GM21737 (cell line): ENCODE results near the gene ESYT1.
"Not testable (repeated sequence)": the region's sequence is repeated elsewhere in the genome, so short reads cannot be mapped to it uniquely, and the experiment has no call there.

Experiments
- ATAC-seq: cut with Tn5 transposase; IDR thresholded peaks from one replicate; pipeline ENCODE4 v1.9.1; 2021; ENCODE audit warnings: mild to moderate bottlenecking, moderate library complexity; ENCODE audit not compliant: unreplicated experiment

Gene ESYT1

DNA sequence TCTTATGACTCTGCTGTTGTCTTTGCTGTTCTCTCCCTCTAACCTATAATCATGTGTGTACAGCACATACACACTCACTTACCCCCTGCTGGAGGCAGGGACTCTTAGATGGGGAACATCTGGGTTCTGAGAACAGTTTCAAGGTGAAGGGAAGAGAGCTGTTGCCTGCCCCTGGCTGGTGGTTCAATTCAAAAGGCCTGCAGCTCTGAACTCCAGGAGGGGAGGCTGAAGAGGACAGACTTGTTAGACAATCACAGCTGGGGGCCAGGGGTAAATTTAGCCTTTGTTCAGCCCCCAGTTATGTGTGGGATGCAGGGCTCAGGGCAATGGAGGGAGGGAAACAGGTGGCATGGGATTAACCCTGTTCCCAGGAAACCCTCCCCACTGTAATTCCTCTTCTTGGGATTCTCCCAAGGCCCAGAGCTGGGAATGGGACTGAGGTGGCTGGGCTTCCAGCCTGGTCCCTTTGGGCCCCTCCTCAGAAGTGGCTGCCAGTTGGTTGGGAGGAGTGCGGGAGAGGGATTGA, 26.2 kb downstream of the ESYT1 start:
- ATAC-seq: no peak

DNA sequence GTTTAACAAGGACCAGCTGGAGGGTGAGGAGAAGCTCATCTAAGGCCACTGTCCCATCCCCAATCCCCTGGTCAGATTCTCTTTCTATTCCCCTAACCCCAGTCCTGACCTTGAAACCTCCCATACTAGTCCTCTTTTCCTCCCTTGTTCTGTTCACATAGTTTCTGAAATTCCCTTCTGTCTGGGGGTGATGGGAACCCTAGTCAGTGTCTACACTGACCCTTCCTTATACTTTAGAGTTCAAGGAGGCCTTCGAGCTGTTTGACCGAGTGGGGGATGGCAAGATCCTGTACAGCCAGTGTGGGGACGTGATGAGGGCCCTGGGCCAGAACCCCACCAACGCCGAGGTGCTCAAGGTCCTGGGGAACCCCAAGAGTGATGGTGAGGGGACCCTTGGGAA, 26.8 kb downstream of the ESYT1 start:
- ATAC-seq: no peak

DNA sequence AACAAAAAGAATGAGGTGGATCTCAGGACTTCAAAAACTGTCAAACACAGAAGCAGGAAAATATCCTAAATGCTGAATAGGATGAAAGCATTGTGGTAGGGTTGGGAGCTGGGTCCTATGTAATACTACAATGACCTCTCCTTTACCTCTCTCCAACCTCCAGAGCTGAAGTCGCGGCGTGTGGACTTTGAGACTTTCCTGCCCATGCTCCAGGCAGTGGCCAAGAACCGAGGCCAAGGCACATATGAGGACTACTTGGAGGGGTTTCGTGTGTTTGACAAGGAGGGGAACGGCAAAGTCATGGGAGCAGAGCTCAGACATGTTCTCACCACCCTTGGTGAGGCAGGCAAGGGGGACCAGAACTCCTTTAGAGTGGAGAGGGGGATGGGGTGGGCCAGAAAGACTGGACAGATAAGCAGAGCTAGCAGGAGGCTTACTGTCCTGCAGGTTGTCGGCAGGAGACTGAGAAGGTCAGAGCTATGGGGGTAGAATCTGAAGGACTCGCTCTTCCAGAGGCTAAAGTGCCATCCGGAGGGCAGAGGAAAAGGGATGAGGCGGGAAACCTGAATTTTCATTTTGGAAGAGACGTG, 27.3 kb downstream of the ESYT1 start:
- ATAC-seq: no peak

GRCh38 chr12:56156464-56157200, 28.6 kb downstream of the ESYT1 start:
- not testable (repeated sequence) for ATAC-seq

- peak; percentile 18 for ATAC-seq
Observed at GRCh38 chr12:56157201-56158028, 29.3 kb downstream of the ESYT1 start.

DNA sequence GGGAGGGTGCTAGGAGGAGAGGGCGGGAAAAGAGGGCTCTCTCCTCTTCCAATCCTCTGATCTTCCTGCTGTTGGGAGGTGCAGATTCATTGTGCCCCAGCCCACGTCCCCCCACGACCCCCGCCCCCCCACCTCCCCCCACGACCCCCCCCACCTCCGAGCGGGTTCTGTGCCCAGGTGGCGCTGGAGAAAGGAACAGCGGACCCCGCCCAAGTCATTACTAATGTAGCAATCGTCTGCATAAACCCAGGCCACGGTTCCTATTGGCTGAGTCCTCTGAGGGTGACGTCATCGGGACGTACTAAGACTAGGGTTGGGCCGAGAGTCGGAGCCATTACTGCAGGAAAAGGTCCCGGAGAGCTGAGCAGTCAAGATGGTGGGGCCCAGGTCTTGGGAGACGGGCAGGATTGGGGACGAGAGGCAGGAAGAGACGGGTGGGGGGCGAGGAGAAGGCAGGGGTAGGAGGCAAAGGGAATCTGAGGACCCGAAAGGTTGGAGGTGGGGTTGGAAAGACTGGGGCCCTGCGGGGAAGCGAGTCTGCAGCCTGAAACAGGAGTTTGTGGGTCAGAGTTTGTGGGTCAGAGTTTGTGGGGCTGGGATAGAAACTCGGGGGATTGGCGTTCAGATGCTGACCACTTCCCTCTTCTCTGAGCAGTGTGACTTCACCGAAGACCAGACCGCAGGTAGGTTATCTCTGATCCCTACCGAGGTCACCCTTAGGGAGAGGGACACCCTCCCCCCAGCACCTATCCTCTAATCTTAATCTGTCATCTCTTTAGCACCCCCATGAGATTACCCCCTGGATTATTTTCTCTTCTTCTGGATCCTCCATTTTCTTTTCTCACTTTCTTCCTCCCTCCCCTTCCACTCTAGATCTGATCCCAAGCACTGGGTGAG, 30.2 kb downstream of the ESYT1 start, which contains the start of gene MYL6:
Gene MYL6, plus strand, starts transcription at position 331 of the 897 bp plus-strand sequence. Its CDS starts 43 bp downstream, at position 374.
- ATAC-seq: peak; percentile 74

DNA sequence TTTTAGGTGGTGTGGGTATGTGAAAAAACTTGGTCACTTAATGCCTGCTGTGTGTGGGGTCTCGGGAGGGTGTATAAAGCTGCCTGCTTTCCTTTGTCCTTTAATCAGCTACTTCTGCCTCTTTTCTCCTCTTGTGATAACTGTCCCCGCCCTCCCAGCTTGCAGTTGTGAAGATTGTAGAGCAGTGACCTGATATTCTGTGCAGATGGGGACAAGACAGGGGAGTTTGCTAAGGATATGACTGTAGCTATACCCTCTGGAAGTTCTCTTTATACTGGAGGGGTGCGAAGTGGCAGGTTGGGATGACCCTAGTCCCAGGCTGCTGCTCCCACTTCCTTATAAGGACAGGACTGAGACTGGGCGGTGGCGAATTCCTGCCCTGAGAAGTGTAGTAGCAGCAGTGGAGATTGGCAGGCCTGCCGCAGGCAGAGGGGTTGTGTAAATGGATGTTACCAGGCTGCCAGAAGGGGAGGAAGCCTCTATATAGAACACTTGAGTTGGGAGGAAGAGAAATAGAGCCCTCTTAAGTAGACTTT, 30.9 kb downstream of the ESYT1 start:
- no peak for ATAC-seq

GRCh38 chr12:56159482-56160192, 31.6 kb downstream of the ESYT1 start:
- ATAC-seq: no peak

GRCh38 chr12:56160193-56160763, 32.2 kb downstream of the ESYT1 start:
- no peak for ATAC-seq

GRCh38 chr12:56160894-56161689, 33.0 kb downstream of the ESYT1 start:
- ATAC-seq: no peak

DNA sequence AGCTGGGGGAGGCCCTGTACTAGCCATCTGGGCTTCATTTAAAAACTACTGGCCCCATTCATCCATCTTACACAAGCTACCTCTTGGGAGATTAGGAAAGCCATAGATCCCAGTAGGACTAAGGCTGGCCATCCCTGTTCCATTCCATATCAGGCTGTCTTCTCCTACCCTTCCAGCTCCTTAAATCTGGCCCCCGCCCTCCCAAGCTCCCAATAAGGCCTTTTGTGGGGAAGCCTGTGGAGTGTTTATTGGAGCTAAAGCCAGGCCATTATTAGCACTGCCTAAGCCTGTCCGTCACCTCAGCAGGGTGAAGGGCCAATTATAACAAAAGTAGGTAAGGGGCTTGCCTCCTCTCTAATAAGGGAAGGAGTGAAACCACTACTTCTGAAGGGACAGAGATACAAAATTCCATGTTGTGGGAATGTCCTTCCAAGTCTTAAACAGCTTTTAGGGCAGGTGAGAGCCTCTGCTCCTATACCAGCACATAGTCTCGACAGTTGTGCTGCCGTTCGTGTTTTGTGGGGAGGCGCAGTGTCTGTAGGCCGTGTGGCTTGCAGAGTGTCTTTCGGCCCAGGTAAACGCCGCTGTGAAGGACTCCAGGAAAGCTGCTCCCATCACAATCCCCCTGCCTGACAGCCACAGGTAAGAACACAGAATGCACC, 33.8 kb downstream of the ESYT1 start:
- no peak for ATAC-seq

DNA sequence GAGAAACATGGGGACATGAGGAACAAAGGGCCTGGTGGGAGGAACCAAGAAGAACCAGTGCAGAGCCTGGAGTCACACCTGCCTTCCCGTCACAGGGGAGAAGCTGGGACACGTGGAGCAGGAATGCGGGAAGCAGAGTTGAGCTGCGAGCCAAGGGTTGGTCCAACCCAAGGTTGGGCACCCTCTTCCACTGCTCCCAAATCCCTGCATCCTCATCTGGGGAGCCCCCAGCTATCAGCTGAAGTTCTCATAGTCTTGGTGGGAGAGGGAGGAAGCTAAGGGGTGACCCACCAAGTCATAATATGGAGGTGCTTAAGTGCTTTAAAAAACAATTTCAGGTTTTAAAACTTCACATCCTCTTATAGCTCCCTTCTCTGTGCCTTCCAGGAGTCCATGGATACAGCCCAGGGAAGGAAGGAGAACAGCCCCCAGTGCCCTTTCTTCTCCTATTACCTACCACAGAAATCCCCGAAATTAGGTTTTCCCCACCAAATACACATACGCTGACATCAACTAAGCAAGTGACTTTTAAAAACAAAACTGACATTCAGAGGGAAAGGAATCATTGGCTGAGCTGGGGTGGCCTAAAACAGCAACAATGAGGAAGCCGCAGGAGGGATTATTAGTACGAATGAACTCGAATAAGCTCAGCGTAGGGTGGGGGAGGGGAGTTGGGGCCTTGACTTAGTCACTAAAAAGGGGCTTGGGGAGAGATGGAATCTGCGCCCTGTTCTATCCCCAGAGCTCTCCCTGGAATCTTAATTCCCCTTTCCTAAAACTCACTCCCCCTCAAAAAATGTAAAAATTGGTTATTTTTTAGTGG, 34.6 kb downstream of the ESYT1 start:
- no peak for ATAC-seq

DNA sequence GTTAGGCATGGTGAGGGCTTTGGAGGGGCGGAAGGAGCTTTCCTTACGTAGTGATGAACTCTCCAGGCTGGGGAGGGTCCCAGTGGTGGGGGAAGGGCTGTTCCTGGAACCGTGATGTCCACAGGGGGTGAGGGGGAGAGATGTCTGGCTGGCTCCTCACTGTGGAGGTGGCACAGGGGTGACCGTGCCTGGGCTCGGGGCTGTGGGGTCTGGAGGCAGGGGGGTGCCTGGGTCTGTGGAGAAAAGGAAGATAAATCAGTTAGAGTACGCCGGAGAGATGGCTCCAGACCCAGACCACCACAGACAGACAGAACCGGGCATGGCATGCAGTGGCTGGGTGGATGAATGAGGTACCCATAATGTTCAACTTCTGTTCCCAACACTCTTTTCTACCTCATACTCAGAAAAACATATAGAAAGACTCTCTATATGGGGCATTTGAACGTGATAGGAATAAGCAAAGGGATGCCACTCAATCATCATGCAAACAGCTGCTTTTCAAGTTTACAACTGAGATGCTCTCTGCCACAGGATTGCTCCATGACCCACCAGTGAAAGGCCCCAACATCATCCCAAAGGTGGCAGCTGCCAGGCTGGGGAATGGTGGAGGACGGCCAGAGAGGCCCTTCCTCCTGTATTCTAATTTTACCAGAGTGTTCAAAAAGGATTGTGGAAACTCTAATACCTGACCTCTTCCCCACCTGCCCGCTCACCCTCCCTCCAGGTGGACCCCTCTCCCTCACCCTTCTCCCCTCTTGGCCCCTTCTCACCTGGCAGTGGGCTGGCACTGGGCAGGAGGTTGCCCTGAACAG, 35.7 kb downstream of the ESYT1 start:
- ATAC-seq: no peak

GRCh38 chr12:56164345-56164729, 36.3 kb downstream of the ESYT1 start:
- no peak for ATAC-seq

- ATAC-seq: no peak
Observed at GRCh38 chr12:56165369-56165768, 37.3 kb downstream of the ESYT1 start.

DNA sequence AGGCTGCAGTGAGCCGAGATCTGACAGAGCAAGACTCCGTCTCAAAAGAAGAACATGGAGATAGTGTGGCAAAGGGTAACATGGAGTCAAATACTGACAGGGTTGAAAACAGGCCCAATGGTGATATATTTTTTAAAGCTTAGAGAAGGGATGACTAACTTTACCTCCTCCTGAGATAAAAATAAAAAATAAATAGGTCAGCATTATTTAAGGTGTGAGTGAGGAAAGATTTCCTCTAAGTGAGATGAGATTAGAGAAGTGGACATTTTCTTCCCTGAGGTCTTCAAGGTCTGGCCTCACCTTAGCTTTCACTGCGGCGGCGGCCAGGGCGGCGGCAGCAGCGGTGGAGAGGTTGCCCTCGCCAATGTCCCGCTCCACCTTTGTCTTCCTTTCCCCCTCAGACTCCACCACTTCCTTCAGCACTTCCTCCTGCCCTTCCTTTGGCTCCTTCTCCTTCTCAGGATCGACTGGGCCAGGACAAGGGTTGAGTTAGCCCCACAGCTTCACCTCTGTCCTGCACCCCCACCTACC, 41.2 kb downstream of the ESYT1 start:
- no peak for ATAC-seq
